Measurements from ENCODE around the gene CYP2C18. TPM values are rescaled to one million over a fixed set of nuclear protein-coding genes. Genes with fewer than 3 reads are reported as not detected.
"Not testable (repeated sequence)": the region's sequence is repeated elsewhere in the genome, so short reads cannot be mapped to it uniquely, and the experiment has no call there.

CYP2C18 gene
- total RNA-seq, 1 donor from 2014 or later = 0.57 TPM

DNA sequence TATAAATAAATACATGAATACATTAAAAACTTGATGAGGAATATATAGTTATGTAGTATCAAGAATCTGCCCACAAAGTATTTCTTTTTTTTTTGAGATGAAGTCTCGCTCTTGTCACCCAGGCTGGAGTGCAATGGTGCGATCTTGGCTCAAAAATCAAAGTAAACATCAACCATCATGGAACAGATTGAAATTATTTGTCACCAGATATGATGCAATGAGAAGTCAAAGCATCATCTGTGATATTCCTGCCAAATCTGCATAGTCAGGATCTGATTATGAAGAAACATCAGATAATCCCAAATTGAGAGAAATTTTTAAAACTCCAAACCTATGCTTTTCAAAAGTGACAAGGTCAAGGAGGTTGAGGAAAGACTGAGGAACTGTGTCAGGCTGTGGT, 5.1 kb upstream of the CYP2C18 start:
- no peaks in the 10 kb centered on the region for H3K9me3 Mint-ChIP-seq
- no peaks in the 10 kb centered on the region for H3K36me3 Mint-ChIP-seq (ENCODE audit: low read depth)
- no peaks in the 10 kb centered on the region for H3K27me3 Mint-ChIP-seq (ENCODE audit: low read depth)
- no peak overlapping the region for H3K27ac Mint-ChIP-seq
- no peak overlapping the region for H3K4me3 Mint-ChIP-seq (ENCODE audit: low read depth)
- intact Hi-C loops (cut with micrococcal nuclease) = no loop called here
- no peak for DNase-seq (ENCODE audit: low spot score)
- H3K4me1 Mint-ChIP-seq (ENCODE audit: low read depth) = no peaks in the 10 kb centered on the region

GRCh38 chr10:94680544-94680943, 3.0 kb upstream of the CYP2C18 start:
- Mint-ChIP-seq H3K4me3 (ENCODE audit: low read depth) (no peak overlapping the region), H3K27me3 (ENCODE audit: low read depth) (no peaks in the 10 kb centered on the region), H3K9me3 (peaks cover 4% of the 10 kb centered on the region), H3K36me3 (ENCODE audit: low read depth) (no peaks in the 10 kb centered on the region), H3K27ac (no peak overlapping the region), H3K4me1 (ENCODE audit: low read depth) (no peaks in the 10 kb centered on the region)
- intact Hi-C loops (cut with micrococcal nuclease) = no loop called here
- DNase-seq (ENCODE audit: low spot score) = no peak

DNA sequence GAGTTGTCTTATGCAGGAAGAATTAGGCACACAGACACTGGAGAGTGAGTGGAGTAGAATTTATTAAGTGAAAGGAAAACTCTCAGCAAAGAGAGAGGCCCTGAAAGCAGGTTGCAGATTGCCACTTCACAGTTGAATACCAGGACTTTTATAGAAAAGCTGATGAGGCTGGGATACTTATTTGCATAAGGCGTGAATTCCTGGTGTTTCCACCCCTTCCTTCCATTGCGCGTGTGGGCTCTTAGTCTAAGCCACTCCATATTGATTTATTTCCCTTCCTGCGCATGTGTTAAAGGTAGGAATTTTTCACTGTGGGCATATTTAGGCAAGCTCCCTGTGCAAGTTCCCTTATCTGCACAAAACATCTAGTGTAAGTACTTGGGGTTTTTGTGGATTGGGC, 893 bp upstream of the CYP2C18 start:
- intact Hi-C loops (cut with micrococcal nuclease) = not testable (repeated sequence)

DNA sequence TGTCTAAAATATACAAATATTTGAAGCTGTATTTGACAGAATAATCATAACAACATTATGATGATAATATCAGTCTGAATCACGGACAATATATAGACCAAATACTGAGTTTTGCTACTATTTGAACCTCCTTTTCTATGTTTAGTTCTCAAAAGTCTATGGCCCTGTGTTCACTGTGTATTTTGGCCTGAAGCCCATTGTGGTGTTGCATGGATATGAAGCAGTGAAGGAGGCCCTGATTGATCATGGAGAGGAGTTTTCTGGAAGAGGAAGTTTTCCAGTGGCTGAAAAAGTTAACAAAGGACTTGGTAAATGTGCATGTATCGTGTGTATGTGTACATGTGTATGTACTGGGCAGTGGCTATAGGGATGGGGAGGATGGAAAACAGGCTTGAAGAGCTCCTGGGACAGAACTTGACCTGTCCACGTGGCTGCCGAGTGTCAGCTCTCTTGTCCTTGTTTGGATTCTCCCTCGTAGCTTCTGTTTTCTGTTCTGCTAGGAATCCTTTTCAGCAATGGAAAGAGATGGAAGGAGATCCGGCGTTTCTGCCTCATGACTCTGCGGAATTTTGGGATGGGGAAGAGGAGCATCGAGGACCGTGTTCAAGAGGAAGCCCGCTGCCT, 4.2 kb downstream of the CYP2C18 start:
- no peak overlapping the region for H3K4me3 Mint-ChIP-seq (ENCODE audit: low read depth)
- no peaks in the 10 kb centered on the region for H3K27me3 Mint-ChIP-seq (ENCODE audit: low read depth)
- intact Hi-C loops (cut with micrococcal nuclease) = no loop called here
- no peak overlapping the region for H3K27ac Mint-ChIP-seq
- no peaks in the 10 kb centered on the region for H3K36me3 Mint-ChIP-seq (ENCODE audit: low read depth)
- peaks cover 4% of the 10 kb centered on the region for H3K9me3 Mint-ChIP-seq
- DNase-seq (ENCODE audit: low spot score) = no peak
- no peaks in the 10 kb centered on the region for H3K4me1 Mint-ChIP-seq (ENCODE audit: low read depth)

More for the DNA sequence above, 893 bp upstream of the CYP2C18 start:
- not testable (repeated sequence) for H3K27ac Mint-ChIP-seq; H3K27me3 Mint-ChIP-seq (ENCODE audit: low read depth); H3K4me3 Mint-ChIP-seq (ENCODE audit: low read depth); H3K36me3 Mint-ChIP-seq (ENCODE audit: low read depth); DNase-seq (ENCODE audit: low spot score); H3K4me1 Mint-ChIP-seq (ENCODE audit: low read depth); H3K9me3 Mint-ChIP-seq

DNA sequence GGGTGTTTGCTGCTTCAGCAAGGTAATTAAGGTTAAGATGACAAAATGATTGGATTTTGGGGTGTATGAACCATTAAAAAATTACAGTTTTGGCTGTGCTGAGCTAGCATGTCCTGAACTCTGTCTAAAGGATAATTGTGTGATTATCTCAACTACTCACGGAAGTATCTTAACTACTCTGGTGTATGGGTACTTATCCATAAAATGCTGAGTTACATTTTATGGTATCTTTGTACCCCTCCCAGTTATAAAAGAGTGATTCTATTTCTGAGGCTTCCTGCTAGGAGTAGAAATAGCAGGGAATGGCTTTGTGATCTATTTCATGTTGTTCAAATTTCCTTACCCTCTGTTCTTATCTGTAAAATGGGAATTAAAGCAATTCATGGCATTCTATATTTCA, 22.6 kb downstream of the CYP2C18 start:
- DNase-seq (ENCODE audit: low spot score) = no peak
- Mint-ChIP-seq H3K9me3 (peaks cover 6% of the 10 kb centered on the region), H3K4me1 (ENCODE audit: low read depth) (no peaks in the 10 kb centered on the region), H3K27me3 (ENCODE audit: low read depth) (no peaks in the 10 kb centered on the region), H3K4me3 (ENCODE audit: low read depth) (no peak overlapping the region), H3K36me3 (ENCODE audit: low read depth) (no peaks in the 10 kb centered on the region), H3K27ac (no peak overlapping the region)
- intact Hi-C loops (cut with micrococcal nuclease) = no loop called here

GRCh38 chr10:94710578-94710977, 27.0 kb downstream of the CYP2C18 start:
- Mint-ChIP-seq H3K4me3 (ENCODE audit: low read depth) (no peak overlapping the region), H3K9me3 (no peaks in the 10 kb centered on the region), H3K36me3 (ENCODE audit: low read depth) (no peaks in the 10 kb centered on the region), H3K27ac (no peak overlapping the region), H3K4me1 (ENCODE audit: low read depth) (no peaks in the 10 kb centered on the region), H3K27me3 (ENCODE audit: low read depth) (no peaks in the 10 kb centered on the region)
- intact Hi-C loops (cut with micrococcal nuclease) = no loop called here
- no peak for DNase-seq (ENCODE audit: low spot score)

GRCh38 chr10:94725871-94726270, 42.3 kb downstream of the CYP2C18 start:
- no peak overlapping the region for H3K27ac Mint-ChIP-seq

DNA sequence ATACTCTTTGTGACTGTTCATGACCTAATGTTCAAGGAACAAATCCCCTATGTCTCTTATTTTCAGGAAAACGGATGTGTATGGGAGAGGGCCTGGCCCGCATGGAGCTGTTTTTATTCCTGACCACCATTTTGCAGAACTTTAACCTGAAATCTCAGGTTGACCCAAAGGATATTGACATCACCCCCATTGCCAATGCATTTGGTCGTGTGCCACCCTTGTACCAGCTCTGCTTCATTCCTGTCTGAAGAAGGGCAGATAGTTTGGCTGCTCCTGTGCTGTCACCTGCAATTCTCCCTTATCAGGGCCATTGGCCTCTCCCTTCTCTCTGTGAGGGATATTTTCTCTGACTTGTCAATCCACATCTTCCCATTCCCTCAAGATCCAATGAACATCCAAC, 51.7 kb downstream of the CYP2C18 start:
- H3K27ac Mint-ChIP-seq = no peak overlapping the region
- no peaks in the 10 kb centered on the region for H3K36me3 Mint-ChIP-seq (ENCODE audit: low read depth)
- no peaks in the 10 kb centered on the region for H3K27me3 Mint-ChIP-seq (ENCODE audit: low read depth)
- intact Hi-C loops (cut with micrococcal nuclease) = no loop called here
- no peaks in the 10 kb centered on the region for H3K4me1 Mint-ChIP-seq (ENCODE audit: low read depth)
- DNase-seq (ENCODE audit: low spot score) = no peak
- peaks cover 8% of the 10 kb centered on the region for H3K9me3 Mint-ChIP-seq
- no peak overlapping the region for H3K4me3 Mint-ChIP-seq (ENCODE audit: low read depth)

More at GRCh38 chr10:94725871-94726270, 42.3 kb downstream of the CYP2C18 start:
- Mint-ChIP-seq H3K36me3 (ENCODE audit: low read depth) (no peaks in the 10 kb centered on the region), H3K27me3 (ENCODE audit: low read depth) (no peaks in the 10 kb centered on the region), H3K9me3 (no peaks in the 10 kb centered on the region), H3K4me3 (ENCODE audit: low read depth) (no peak overlapping the region), H3K4me1 (ENCODE audit: low read depth) (no peaks in the 10 kb centered on the region)
- intact Hi-C loops (cut with micrococcal nuclease) = no loop called here
- DNase-seq (ENCODE audit: low spot score) = no peak

GRCh38 chr10:94738588-94738987, 55.1 kb downstream of the CYP2C18 start:
- H3K27me3 Mint-ChIP-seq (ENCODE audit: low read depth) = no peaks in the 10 kb centered on the region
- H3K4me3 Mint-ChIP-seq (ENCODE audit: low read depth) = no peak overlapping the region
- peaks cover 23% of the 10 kb centered on the region for H3K9me3 Mint-ChIP-seq
- no peaks in the 10 kb centered on the region for H3K36me3 Mint-ChIP-seq (ENCODE audit: low read depth)
- intact Hi-C loops (cut with micrococcal nuclease) = no loop called here
- DNase-seq (ENCODE audit: low spot score) = no peak
- no peaks in the 10 kb centered on the region for H3K4me1 Mint-ChIP-seq (ENCODE audit: low read depth)
- H3K27ac Mint-ChIP-seq = no peak overlapping the region

GRCh38 chr10:94747137-94747536, 63.6 kb downstream of the CYP2C18 start:
- no peak for DNase-seq (ENCODE audit: low spot score)

DNA sequence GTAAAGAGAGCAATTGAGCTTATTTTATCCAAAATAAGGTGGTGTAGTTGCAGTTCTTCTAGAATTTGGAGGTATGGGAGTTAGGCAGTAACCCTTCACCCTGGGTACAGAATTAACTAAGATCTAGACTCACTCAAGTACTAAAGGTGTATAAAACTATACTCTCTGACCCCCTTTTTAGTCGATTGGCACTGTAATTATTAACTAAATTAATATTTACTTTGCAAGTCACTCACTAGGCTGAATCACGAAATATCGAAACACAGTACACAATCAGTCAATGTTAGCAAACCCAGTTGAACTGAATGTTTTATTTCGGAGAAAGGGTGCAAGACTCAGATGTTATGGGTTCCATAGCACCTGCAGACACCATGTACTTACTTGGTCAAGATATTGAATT, 64.3 kb downstream of the CYP2C18 start:
- H3K9me3 Mint-ChIP-seq = peaks cover 27% of the 10 kb centered on the region
- intact Hi-C loops (cut with micrococcal nuclease) = no loop called here
- H3K4me1 Mint-ChIP-seq (ENCODE audit: low read depth) = no peaks in the 10 kb centered on the region
- no peaks in the 10 kb centered on the region for H3K27me3 Mint-ChIP-seq (ENCODE audit: low read depth)
- no peak for DNase-seq (ENCODE audit: low spot score)
- no peak overlapping the region for H3K4me3 Mint-ChIP-seq (ENCODE audit: low read depth)
- H3K36me3 Mint-ChIP-seq (ENCODE audit: low read depth) = no peaks in the 10 kb centered on the region
- no peak overlapping the region for H3K27ac Mint-ChIP-seq

More at GRCh38 chr10:94747137-94747536, 63.6 kb downstream of the CYP2C18 start:
- Mint-ChIP-seq H3K27ac (no peak overlapping the region), H3K4me3 (ENCODE audit: low read depth) (no peak overlapping the region), H3K9me3 (peaks cover 27% of the 10 kb centered on the region), H3K4me1 (ENCODE audit: low read depth) (no peaks in the 10 kb centered on the region), H3K36me3 (ENCODE audit: low read depth) (no peaks in the 10 kb centered on the region), H3K27me3 (ENCODE audit: low read depth) (no peaks in the 10 kb centered on the region)
- intact Hi-C loops (cut with micrococcal nuclease) = no loop called here

- Mint-ChIP-seq H3K9me3 (peaks cover 4% of the 10 kb centered on the region), H3K4me3 (ENCODE audit: low read depth) (no peak overlapping the region), H3K27me3 (ENCODE audit: low read depth) (no peaks in the 10 kb centered on the region), H3K36me3 (ENCODE audit: low read depth) (no peaks in the 10 kb centered on the region), H3K27ac (no peak overlapping the region), H3K4me1 (ENCODE audit: low read depth) (no peaks in the 10 kb centered on the region)
- intact Hi-C loops (cut with micrococcal nuclease) = no loop called here
- DNase-seq (ENCODE audit: low spot score) = no peak
Observed at GRCh38 chr10:94757916-94758315, 74.4 kb downstream of the CYP2C18 start.

DNA sequence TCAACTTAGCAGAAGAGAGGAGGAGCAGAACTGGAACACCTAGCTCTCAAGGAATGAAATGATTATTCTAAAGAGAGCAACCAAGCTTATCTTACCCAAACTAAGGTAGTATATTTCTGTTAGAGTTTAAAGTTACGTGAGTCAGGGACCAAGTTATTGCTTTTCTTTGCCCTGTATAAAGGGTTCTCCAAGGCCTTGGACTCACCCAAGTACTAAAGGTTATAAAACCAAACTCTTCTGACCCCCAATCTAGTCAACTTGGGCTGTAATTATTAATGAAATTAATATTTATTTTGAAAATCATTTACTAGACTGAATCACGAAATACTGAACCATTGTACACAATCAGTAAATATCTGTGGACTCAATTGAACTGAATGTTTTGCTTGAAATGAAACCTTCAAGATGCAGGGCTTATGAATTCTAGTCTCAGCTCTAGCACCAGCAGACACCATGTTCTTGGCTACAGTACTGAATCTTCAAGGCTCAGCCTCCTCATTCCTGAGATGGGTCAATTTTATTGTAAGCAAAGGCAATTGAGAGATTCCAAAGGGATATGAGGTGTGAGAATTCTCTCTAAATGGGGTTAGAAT, 77.2 kb downstream of the CYP2C18 start:
- Mint-ChIP-seq H3K4me1 (ENCODE audit: low read depth) (no peaks in the 10 kb centered on the region), H3K36me3 (ENCODE audit: low read depth) (no peaks in the 10 kb centered on the region), H3K4me3 (ENCODE audit: low read depth) (no peak overlapping the region), H3K9me3 (peaks cover 4% of the 10 kb centered on the region), H3K27ac (no peak overlapping the region), H3K27me3 (ENCODE audit: low read depth) (no peaks in the 10 kb centered on the region)
- no peak for DNase-seq (ENCODE audit: low spot score)
- intact Hi-C loops (cut with micrococcal nuclease) = no loop called here
